Measurements from ENCODE around the gene NAA16.

- no peak for TF ChIP-seq CTCF (IDR thresholded peaks at IDR 0.05)
- no peak for TF ChIP-seq EZH2 (IDR thresholded peaks at IDR 0.05; ENCODE audit: borderline replicate concordance, insufficient read depth, low read depth, low read length, poor library complexity, severe bottlenecking)
Measured at GRCh38 chr13:41306271-41307145, 4.6 kb upstream of the NAA16 start.
